ENCODE results near the gene ANXA4. TPM values are rescaled to one million over a fixed set of nuclear protein-coding genes. Genes with fewer than 3 reads are reported as not detected.

ANXA4 gene
- polyA plus RNA-seq, 1 of the 3 experiments (the other 2 are of a cell fraction) = 137 TPM

- H3K9me2 ChIP-seq = no peaks in the 10 kb centered on the region
- no peak for TF ChIP-seq RAD21 (IDR thresholded peaks at IDR 0.05; ENCODE audit: low read length)
- no peak for TF ChIP-seq ZBTB33 (IDR thresholded peaks at IDR 0.05; ENCODE audit: borderline replicate concordance, low read depth)
- TF ChIP-seq NFIC (IDR thresholded peaks at IDR 0.05; ENCODE audit: borderline replicate concordance) = no peak
- TF ChIP-seq GABPA (IDR thresholded peaks at IDR 0.05; ENCODE audit: low read depth) = no peak
- TF ChIP-seq EZH2phosphoT487 (IDR thresholded peaks at IDR 0.05; ENCODE audit: borderline replicate concordance, low read depth) = no peak
- TF ChIP-seq RXRA (IDR thresholded peaks at IDR 0.05; ENCODE audit: borderline replicate concordance, low read depth) = no peak
- no peak for TF ChIP-seq FOXM1 (IDR thresholded peaks at IDR 0.05; ENCODE audit: low read depth)
- no peak for TF ChIP-seq RFX5 (IDR thresholded peaks at IDR 0.05; ENCODE audit: low read length)
- TF ChIP-seq MAX (IDR thresholded peaks at IDR 0.05; ENCODE audit: low read depth) = no peak
- TF ChIP-seq YY1 (IDR thresholded peaks at IDR 0.05; ENCODE audit: low read depth) = no peak
- TF ChIP-seq POLR2AphosphoS5 (IDR thresholded peaks at IDR 0.05; ENCODE audit: low read depth, low read length) = no peak
- TF ChIP-seq GATA2 (CRISPR knock-in tag; IDR thresholded peaks at IDR 0.05) = no peak
- no peak for TF ChIP-seq TAF1 (IDR thresholded peaks at IDR 0.05; ENCODE audit: borderline replicate concordance, low read depth, low read length)
- TF ChIP-seq FOSL2 (IDR thresholded peaks at IDR 0.05; ENCODE audit: borderline replicate concordance, low read depth) = no peak
- TF ChIP-seq REST (IDR thresholded peaks at IDR 0.05; ENCODE audit: low read depth, low read length) = no peak
- TF ChIP-seq CHD2 (IDR thresholded peaks at IDR 0.05; ENCODE audit: low read length, partially characterized antibody) = no peak
- no peaks in the 10 kb centered on the region for H4K20me1 ChIP-seq (ENCODE audit: insufficient read depth)
- 78% methylated on average over 2 of the region's 2 CpGs for WGBS (ENCODE audit: low lambda C conversion rate)
- H3K79me2 ChIP-seq (ENCODE audit: insufficient read depth) = no peaks in the 10 kb centered on the region
- ChIA-PET POLR2A (no interaction called here), CTCF (no interaction called here)
- H3F3A ChIP-seq (replicated peaks; ENCODE audit: insufficient read depth) = peaks cover 4% of the 10 kb centered on the region
- H3K4me1 ChIP-seq (ENCODE audit: control insufficient read depth in 1 of 2, insufficient read depth in 2 of 2, low read depth in 1 of 2, low read length in 1 of 2) = peaks cover 0 to 17% of the 10 kb centered on the region in 2 experiments; a peak in 1 of 4 replicates
- H3K9me3 ChIP-seq = no peaks in the 10 kb centered on the region
- H3K9ac ChIP-seq = no peak overlapping the region
- no peak overlapping the region for H3K27ac ChIP-seq (ENCODE audit: low read depth in 2 of 2, low read length in 1 of 2)
- H3K27me3 ChIP-seq (ENCODE audit: insufficient read depth) = no peaks in the 10 kb centered on the region
- no peak overlapping the region for H3K4me3 ChIP-seq (ENCODE audit: low read depth in 2 of 2, low read length in 1 of 2)
- H3K4me2 ChIP-seq = no peak overlapping the region
- H2AFZ ChIP-seq (ENCODE audit: low read depth) = no peak overlapping the region
- no peak for DNase-seq
- no peaks in the 10 kb centered on the region for H3K36me3 ChIP-seq (replicated peaks in 1 of 2; ENCODE audit: control insufficient read depth in 1 of 2, insufficient read depth in 2 of 2, low read length in 1 of 2)
These were observed 24.1 kb upstream of the ANXA4 start for GRCh38 chr2:69717861-69718273.

Measured in SK-N-SH (cell line).